ENCODE data around the gene SMIM38.

SMIM38 gene

GRCh38 chr11:69160296-69161116 lies 4.8 kb downstream of the SMIM38 start:
- no peak for DNase-seq (ENCODE audit: low spot score)

- DNase-seq (ENCODE audit: low spot score): peak; percentile 10
Observed at GRCh38 chr11:69161117-69161407, 5.3 kb downstream of the SMIM38 start.

DNA sequence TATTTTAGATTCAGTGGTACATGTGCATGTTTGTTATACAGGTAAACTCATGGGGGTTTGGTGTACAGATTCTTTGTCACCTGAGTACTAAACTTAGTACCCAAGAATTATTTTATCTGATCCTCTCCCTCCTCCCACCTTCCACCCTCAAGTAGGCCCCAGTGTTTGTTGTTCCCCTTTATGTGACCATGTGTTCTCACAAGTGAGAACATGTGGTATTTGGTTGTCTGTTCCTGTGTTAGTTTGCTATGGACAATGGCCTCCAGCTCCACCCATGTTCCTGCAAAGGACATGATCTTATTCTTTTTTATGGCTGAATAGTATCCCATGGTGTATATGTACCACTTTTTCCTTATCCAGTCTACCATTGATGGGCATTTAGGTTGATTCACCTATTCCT lies 6.8 kb downstream of the SMIM38 start:
- no peak for DNase-seq (ENCODE audit: low spot score)

- no peak for DNase-seq (ENCODE audit: low spot score)
Observed at GRCh38 chr11:69163842-69164241, 8.1 kb downstream of the SMIM38 start.

GRCh38 chr11:69164824-69165223 lies 9.1 kb downstream of the SMIM38 start:
- no peak for DNase-seq (ENCODE audit: low spot score)

GRCh38 chr11:69165775-69166174 lies 10.0 kb downstream of the SMIM38 start:
- no peak for DNase-seq (ENCODE audit: low spot score)

- peak; percentile 33 for DNase-seq (ENCODE audit: low spot score)
Observed at GRCh38 chr11:69166218-69167115, 10.7 kb downstream of the SMIM38 start.

- DNase-seq (ENCODE audit: low spot score): no peak
Observed at GRCh38 chr11:69167130-69167915, 11.6 kb downstream of the SMIM38 start.

GRCh38 chr11:69167916-69168691 lies 12.4 kb downstream of the SMIM38 start:
- no peak for DNase-seq (ENCODE audit: low spot score)

- no peak for DNase-seq (ENCODE audit: low spot score)
Observed at GRCh38 chr11:69169479-69169878, 13.7 kb downstream of the SMIM38 start.

DNA sequence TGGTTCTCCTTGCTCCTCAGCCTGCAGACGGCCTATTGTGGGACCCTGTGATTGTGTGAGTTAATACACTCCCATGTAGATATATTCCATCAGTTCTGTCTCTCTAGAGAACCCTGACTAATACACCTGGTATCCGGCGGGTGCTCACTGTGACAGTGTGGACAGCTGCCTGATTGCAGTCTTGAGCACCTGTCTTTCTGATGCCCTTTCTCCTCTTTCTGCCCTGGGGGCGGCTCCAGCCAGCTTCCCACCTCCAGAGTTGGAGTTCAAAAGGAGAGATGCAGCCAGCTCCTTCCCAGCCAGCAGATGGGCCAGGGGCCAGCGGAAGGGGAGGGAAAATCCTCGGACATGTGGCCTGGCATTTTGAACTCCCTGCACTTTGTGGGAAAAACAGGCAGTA lies 15.0 kb downstream of the SMIM38 start:
- no peak for DNase-seq (ENCODE audit: low spot score)

GRCh38 chr11:69171476-69172240 lies 15.9 kb downstream of the SMIM38 start:
- DNase-seq (ENCODE audit: low spot score): no peak

GRCh38 chr11:69172674-69173073 lies 16.9 kb downstream of the SMIM38 start:
- no peak for DNase-seq (ENCODE audit: low spot score)

DNA sequence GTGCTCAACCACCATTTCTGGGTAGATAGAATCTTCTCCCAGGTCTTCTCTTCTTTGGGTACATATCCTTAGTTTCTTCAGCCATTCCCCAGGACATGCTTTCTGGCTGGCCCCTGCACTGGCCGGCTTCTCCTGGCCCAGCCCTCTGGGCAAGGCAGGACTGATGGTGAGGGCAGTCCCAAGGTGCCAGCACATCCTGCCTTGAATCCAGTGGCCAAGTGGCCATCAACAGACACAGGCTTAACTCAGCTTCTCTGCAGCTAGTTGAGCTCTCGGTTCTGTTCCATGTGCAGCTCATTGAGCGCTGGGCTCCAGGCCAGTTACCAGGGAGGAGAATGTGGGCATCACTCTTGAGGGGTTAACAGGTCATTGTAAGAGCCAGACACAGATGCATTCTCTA lies 17.6 kb downstream of the SMIM38 start:
- no peak for DNase-seq (ENCODE audit: low spot score)

GRCh38 chr11:69173925-69174581 lies 18.3 kb downstream of the SMIM38 start:
- no peak for DNase-seq (ENCODE audit: low spot score)

DNA sequence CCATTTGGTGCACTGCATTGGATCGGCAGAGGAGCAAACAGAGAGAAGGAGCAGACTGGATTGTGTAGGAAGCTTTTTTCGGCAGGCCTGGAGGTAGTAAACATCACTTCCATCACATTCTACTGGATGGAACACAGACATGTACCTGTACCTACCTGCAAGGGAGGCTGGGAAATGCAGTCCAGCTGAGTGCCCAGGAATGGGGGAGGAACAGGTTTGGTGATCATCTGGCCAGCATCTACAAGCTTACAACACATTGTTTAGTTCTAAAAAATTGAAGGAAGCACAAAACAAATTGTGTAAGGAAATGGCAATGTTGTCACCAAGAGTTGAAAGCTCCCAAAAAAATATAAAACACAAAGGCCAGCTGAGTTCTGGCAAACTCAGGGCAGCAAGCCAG lies 19.1 kb downstream of the SMIM38 start:
- no peak for DNase-seq (ENCODE audit: low spot score)

DNA sequence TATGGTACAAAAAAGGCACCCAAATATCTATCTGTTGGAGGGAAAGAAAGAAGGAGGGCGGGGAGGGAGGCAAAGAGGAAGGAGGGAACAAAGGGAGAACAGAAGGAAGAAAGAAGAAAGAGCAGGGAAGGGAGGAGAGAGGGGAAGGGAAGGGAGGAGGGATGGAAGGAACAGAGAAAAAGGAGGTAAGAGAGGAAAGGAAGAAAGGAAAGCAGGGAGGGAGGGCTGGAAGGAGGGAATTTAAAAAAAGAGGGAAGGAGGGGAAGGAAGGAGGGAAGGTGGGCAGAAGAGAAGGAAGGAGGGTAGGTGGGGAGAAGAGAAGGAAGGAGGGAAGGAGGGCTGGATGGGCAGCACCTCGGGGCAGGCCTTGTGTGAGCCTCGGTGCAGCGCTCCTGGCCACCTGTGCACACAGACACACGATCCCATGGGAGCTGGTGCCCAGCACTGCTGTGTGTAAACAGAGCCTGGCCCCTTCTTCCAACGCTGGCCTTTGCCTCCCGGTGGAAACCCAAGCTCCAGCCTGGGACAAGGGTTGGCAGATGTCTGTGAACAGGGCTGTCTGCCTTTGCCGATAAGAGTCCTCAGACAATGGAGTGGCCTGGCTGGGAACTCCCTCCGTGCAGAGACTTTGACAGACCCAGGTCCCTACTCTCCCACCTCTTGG lies 23.2 kb downstream of the SMIM38 start:
- no peak for DNase-seq (ENCODE audit: low spot score)

- DNase-seq (ENCODE audit: low spot score): no peak
Observed at GRCh38 chr11:69180226-69180625, 24.5 kb downstream of the SMIM38 start.

GRCh38 chr11:69180726-69181125 lies 25.0 kb downstream of the SMIM38 start:
- no peak for DNase-seq (ENCODE audit: low spot score)

GRCh38 chr11:69183613-69184012 lies 27.9 kb downstream of the SMIM38 start:
- no peak for DNase-seq (ENCODE audit: low spot score)
